BJ (cell line): ENCODE results near the gene LIPN. TPM values are rescaled to one million over a fixed set of nuclear protein-coding genes. Genes with fewer than 3 reads are reported as not detected.
A peak's percentile ranks its signal among the peaks of the same experiment; 100 is the strongest.

Source experiments
- CTCF ChIA-PET: fragments of 350-600 bp; formaldehyde crosslinking; extraction: SDS; loops from one replicate; lab custom pipeline; 2021; ENCODE audit warnings: antibody characterized with exemption, inconsistent platforms; lab: Yijun Ruan, JAX
- POLR2A ChIA-PET: fragments of 300-600 bp; sonication (Branson Sonifier 250); formaldehyde crosslinking; extraction: SDS; loops from one replicate; lab custom pipeline; 2021; ENCODE audit warnings: antibody characterized with exemption; lab: Charles Lee
- DNase-seq: peaks from one replicate; pipeline ENCODE4 v3.0.0-alpha.2; 2011; ENCODE audit warnings: low read depth
- H3K27me3 ChIP-seq: 2 replicates; pipeline ENCODE4 v1.6.0; 2011; ENCODE audit warnings: low read length; ENCODE audit not compliant: control insufficient read depth, insufficient read depth
- H3K36me3 ChIP-seq: 2 replicates; pipeline ENCODE4 v1.5.1; 2011; ENCODE audit warnings: low read length; ENCODE audit not compliant: control insufficient read depth, insufficient read depth
- H3K4me3 ChIP-seq: 2 replicates; pipeline ENCODE4 v1.5.1; 2011; ENCODE audit warnings: low read depth, mild to moderate bottlenecking, control low read depth, low read length
- CTCF ChIP-seq: IDR thresholded peaks from 2 replicates; pipeline ENCODE4 v1.5.1; 2011; ENCODE audit warnings: low read depth, mild to moderate bottlenecking, control low read depth, inconsistent platforms, low read length, moderate library complexity; ENCODE audit not compliant: insufficient read depth
- polyA plus RNA-seq: library from polyadenylated mRNA; depleted of rRNA; stranded (reverse); fragments of >200 nt; gene quantifications from 2 replicates; pipeline ENCODE4 v1.2.3, GENCODE V29; 2011

LIPN gene
- polyA plus RNA-seq, 1 experiment = not detected

- POLR2A ChIA-PET = no interaction called here
- no peaks in the 10 kb centered on the region for H3K36me3 ChIP-seq
- CTCF ChIA-PET = interaction anchor here (0.6 to 2.4 kb wide), 8 partner anchors 12 to 239 kb away, joined by 3 to 7 read pairs (median 3); partner anchors contain the start of gene RNLS
- H3K4me3 ChIP-seq = no peak overlapping the region
- no peak for DNase-seq
- no peak for TF ChIP-seq CTCF
- no peaks in the 10 kb centered on the region for H3K27me3 ChIP-seq
Measured at GRCh38 chr10:88804083-88804812, 44.4 kb downstream of the LIPN start.

GRCh38 chr10:88805361-88805760 lies 45.5 kb downstream of the LIPN start:
- no peak for TF ChIP-seq CTCF
- Histone ChIP-seq H3K4me3 (no peak overlapping the region), H3K27me3 (no peaks in the 10 kb centered on the region), H3K36me3 (no peaks in the 10 kb centered on the region)
- CTCF ChIA-PET = interaction anchor here (0.5 to 2.1 kb wide), 8 partner anchors 13 to 240 kb away, joined by 3 to 5 read pairs (median 3); no protein-coding TSS in a partner anchor
- DNase-seq = no peak
- POLR2A ChIA-PET = no interaction called here

GRCh38 chr10:88805924-88806323 lies 46.1 kb downstream of the LIPN start:
- Histone ChIP-seq H3K4me3 (no peak overlapping the region), H3K36me3 (no peaks in the 10 kb centered on the region), H3K27me3 (no peaks in the 10 kb centered on the region)
- DNase-seq = no peak
- CTCF ChIA-PET = interaction anchor here (1.1 to 2.1 kb wide), 3 partner anchors 13 to 116 kb away, joined by 3 to 4 read pairs (median 3); no protein-coding TSS in a partner anchor
- POLR2A ChIA-PET = no interaction called here
- no peak for TF ChIP-seq CTCF

GRCh38 chr10:88809621-88810020 lies 49.8 kb downstream of the LIPN start:
- no peak for DNase-seq
- Histone ChIP-seq H3K4me3 (no peak overlapping the region), H3K36me3 (no peaks in the 10 kb centered on the region), H3K27me3 (0 out of 2 replicates have a peak, but pooled peaks cover 2% of the 10 kb centered on the region)
- POLR2A ChIA-PET = no interaction called here
- TF ChIP-seq CTCF = no peak
- CTCF ChIA-PET = interaction anchor here (1.2 to 4.2 kb wide), 11 partner anchors 10 to 245 kb away, joined by 3 to 49 read pairs (median 6); partner anchors contain the start of gene RNLS

- DNase-seq = peak; percentile 29
- peak; percentile 85 for TF ChIP-seq CTCF
- Histone ChIP-seq H3K4me3 (no peak overlapping the region), H3K36me3 (no peaks in the 10 kb centered on the region), H3K27me3 (0 out of 2 replicates have a peak, but pooled peaks cover 2% of the 10 kb centered on the region)
- POLR2A ChIA-PET = no interaction called here
- CTCF ChIA-PET = interaction anchor here (0.6 to 4.2 kb wide), 29 partner anchors 8 to 847 kb away, joined by 3 to 49 read pairs (median 4); partner anchors contain the start of gene ACTA2
Measured at GRCh38 chr10:88810196-88810961, 50.6 kb downstream of the LIPN start.
